Tibial nerve (tissue), 4 donors: ENCODE measurements around the gene ZNF74. TPM values are rescaled to one million over a fixed set of nuclear protein-coding genes. Genes with fewer than 3 reads are reported as not detected.
A peak's percentile ranks its signal among the peaks of the same experiment; 100 is the strongest.
"Not testable (repeated sequence)": the region's sequence is repeated elsewhere in the genome, so short reads cannot be mapped to it uniquely, and the experiment has no call there.

Source experiments
- DNase-seq, 2 donors: peaks; one replicate each; pipeline ENCODE4 v3.0.0-alpha.2; 2019; ENCODE audit warnings: low spot score in 2 of 2
- H3K27ac ChIP-seq, 4 donors: fragments of 200-600 bp; sonication (generic) in 3 of 4; one replicate each; pipeline ENCODE4 v1.5.1; 2017 to 2019; ENCODE audit warnings: mild to moderate bottlenecking in 1 of 4
- H3K27me3 ChIP-seq, 2 donors: fragments of 200-600 bp; sonication (generic) in 1 of 2; one replicate each; pipeline versions ENCODE4 v1.5.1 to v1.6.0; 2017 to 2019
- H3K36me3 ChIP-seq, 3 donors: fragments of 200-600 bp; sonication (generic); one replicate each; pipeline ENCODE4 v1.5.1; 2018 to 2019
- H3K4me1 ChIP-seq, 4 donors: fragments of 200-600 bp; sonication (generic) in 3 of 4; one replicate each; pipeline ENCODE4 v1.5.1; 2017 to 2019
- H3K4me3 ChIP-seq, 4 donors: fragments of 200-600 bp; sonication (generic) in 3 of 4; one replicate each; pipeline ENCODE4 v1.5.1; 2017 to 2019; ENCODE audit warnings: mild to moderate bottlenecking in 1 of 4, moderate library complexity in 1 of 4
- H3K9me3 ChIP-seq, 4 donors: fragments of 200-600 bp; sonication (generic) in 3 of 4; one replicate each; pipeline ENCODE4 v1.5.1; 2017 to 2019
- CTCF ChIP-seq, 5 experiments: fragments of 200-600 bp in 3 of 5; fragments of 450-650 bp in 2 of 5; sonication (generic) in 3 of 5; IDR thresholded peaks; one replicate each; pipeline ENCODE4 v1.5.1; 2016 to 2019; ENCODE audit warnings: antibody characterized with exemption in 5 of 5, mild to moderate bottlenecking in 3 of 5, moderate library complexity in 2 of 5
- EP300 ChIP-seq, 2 donors: sonication (generic); formaldehyde crosslinking; IDR thresholded peaks; one replicate each; pipeline ENCODE4 v1.6.1; 2017; ENCODE audit warnings: antibody characterized with exemption in 2 of 2, mild to moderate bottlenecking in 1 of 2
- POLR2A ChIP-seq, 2 donors: fragments of 450-650 bp; IDR thresholded peaks; one replicate each; pipeline ENCODE4 v1.6.1; 2017; ENCODE audit warnings: antibody characterized with exemption in 2 of 2, mild to moderate bottlenecking in 2 of 2, moderate library complexity in 2 of 2
- WGBS, 2 donors: methylation state at CpG; one replicate each; pipeline ENCODE4 v1.1.5; 2018; 5-methylcytosine and 5-hydroxymethylcytosine counted together
- total RNA-seq, 4 donors: library from RNA; depleted of rRNA; stranded (reverse); fragments of >200 nt; gene quantifications; one replicate each; pipeline ENCODE4 v1.1.0, GENCODE V29; 2016

The ZNF74 gene
- total RNA-seq = 10 to 100 TPM in 2 of 4 donors, 1 to 10 TPM in 2; 8.7 to 13.5 (median 10.2) TPM

- Histone ChIP-seq H3K4me1 (peaks cover 0 to 35% (median 11%) of the 10 kb centered on the region in 4 donors), H3K4me3 (peak within 1 kb of the TSS; percentile 56 to 83 (median 63))
- WGBS, 2 donors = 0 to 3% methylated on average over 8 to 14 of the region's 71 CpGs
Measured at GRCh38 chr22:20393705-20394476, at the start of gene ZNF74. TSS of gene ZNF74 (plus strand) at chr22:20394151. CDS start at chr22:20394629, 478 bp downstream.

GRCh38 chr22:20346553-20346952 is 47.4 kb upstream of the ZNF74 start:
- H3K4me3 ChIP-seq, H3K4me1 ChIP-seq, H3K9me3 ChIP-seq, H3K27ac ChIP-seq, H3K27me3 ChIP-seq, DNase-seq, H3K36me3 ChIP-seq: not testable (repeated sequence)
- WGBS, 2 donors = 67% methylated on average over 3 of the region's 7 CpGs; no CpG with 5 or more reads in 1 of the 2 donors

More at GRCh38 chr22:20393705-20394476, at the start of gene ZNF74:
- H3K36me3 ChIP-seq = no peaks in the 10 kb centered on the region
- H3K27me3 ChIP-seq = no peaks in the 10 kb centered on the region
- peak within 1 kb of the TSS; percentile 46 to 80 (median 70) for H3K27ac ChIP-seq
- DNase-seq = peak; percentile 75 to 80
- H3K9me3 ChIP-seq = peaks cover 0 to 3% (median 0%) of the 10 kb centered on the region in 4 donors
- TF ChIP-seq POLR2A (IDR thresholded peaks at IDR 0.05) (peak in 1 of 2 donors; percentile 53), CTCF (IDR thresholded peaks at IDR 0.05) (peak in 2 of 5 experiments; percentile 16 to 30), EP300 (IDR thresholded peaks at IDR 0.05) (peak; percentile 84 to 85)

GRCh38 chr22:20352536-20352935 is 41.4 kb upstream of the ZNF74 start:
- not testable (repeated sequence) for H3K4me3 ChIP-seq, DNase-seq, H3K27ac ChIP-seq, H3K27me3 ChIP-seq, H3K9me3 ChIP-seq, H3K4me1 ChIP-seq, H3K36me3 ChIP-seq
- 86 to 90% methylated on average over 2 to 6 of the region's 6 CpGs for WGBS, 2 donors

- H3K36me3 ChIP-seq = no peaks in the 10 kb centered on the region
- no peak overlapping the region for H3K27ac ChIP-seq
- H3K4me3 ChIP-seq = no peak overlapping the region
- no peak for TF ChIP-seq EP300 (IDR thresholded peaks at IDR 0.05)
- no peak for TF ChIP-seq CTCF (IDR thresholded peaks at IDR 0.05)
- no peak for TF ChIP-seq POLR2A (IDR thresholded peaks at IDR 0.05)
- DNase-seq = no peak
- no peaks in the 10 kb centered on the region for H3K27me3 ChIP-seq
- no peaks in the 10 kb centered on the region for H3K9me3 ChIP-seq
- H3K4me1 ChIP-seq = no peaks in the 10 kb centered on the region
- WGBS, 2 donors = 93% methylated on average over 80 to 81 of the region's 81 CpGs
Measured at GRCh38 chr22:20354238-20354975, 39.5 kb upstream of the ZNF74 start.

- WGBS, 2 donors = 90 to 95% methylated on average over 96 to 98 of the region's 98 CpGs
Measured at GRCh38 chr22:20355939-20356636, 37.9 kb upstream of the ZNF74 start.

GRCh38 chr22:20356906-20357305 is 37.0 kb upstream of the ZNF74 start:
- not testable (repeated sequence) for H3K4me1 ChIP-seq, H3K36me3 ChIP-seq, H3K27ac ChIP-seq, H3K9me3 ChIP-seq, H3K4me3 ChIP-seq, H3K27me3 ChIP-seq, DNase-seq
- WGBS, 2 donors = 93 to 95% methylated on average over 50 to 66 of the region's 66 CpGs

More at GRCh38 chr22:20355939-20356636, 37.9 kb upstream of the ZNF74 start:
- not testable (repeated sequence) for H3K4me1 ChIP-seq, H3K36me3 ChIP-seq, DNase-seq, H3K27ac ChIP-seq, H3K4me3 ChIP-seq, H3K9me3 ChIP-seq, H3K27me3 ChIP-seq

GRCh38 chr22:20357967-20358366 is 36.0 kb upstream of the ZNF74 start:
- DNase-seq, H3K4me1 ChIP-seq, H3K9me3 ChIP-seq, H3K27ac ChIP-seq, H3K4me3 ChIP-seq, H3K36me3 ChIP-seq, H3K27me3 ChIP-seq: not testable (repeated sequence)
- WGBS, 2 donors = 92 to 94% methylated on average over 43 to 50 of the region's 70 CpGs

- not testable (repeated sequence) for H3K36me3 ChIP-seq, DNase-seq, H3K4me1 ChIP-seq, H3K27ac ChIP-seq, H3K9me3 ChIP-seq, H3K4me3 ChIP-seq, H3K27me3 ChIP-seq
- 95% methylated on average over 26 to 28 of the region's 103 CpGs for WGBS, 2 donors
Measured at GRCh38 chr22:20358503-20359239, 35.3 kb upstream of the ZNF74 start.

GRCh38 chr22:20360261-20360660 is 33.7 kb upstream of the ZNF74 start:
- H3K36me3 ChIP-seq, H3K27me3 ChIP-seq, H3K27ac ChIP-seq, H3K9me3 ChIP-seq, H3K4me1 ChIP-seq, DNase-seq, H3K4me3 ChIP-seq: not testable (repeated sequence)
- 90 to 93% methylated on average over 60 of the region's 60 CpGs for WGBS, 2 donors
